CD4-positive, alpha-beta T cell treated with Interferon gamma for 1 hour (primary cell): Measurements from ENCODE around the gene ELOVL4.

ENCODE experiments used
- DNase-seq: peaks from one replicate; pipeline ENCODE4 v3.0.0-alpha.2; 2020

Gene ELOVL4

GRCh38 chr6:79909517-79909916, 37.8 kb downstream of the ELOVL4 start:
- no peak for DNase-seq

GRCh38 chr6:79902046-79902445, 45.3 kb downstream of the ELOVL4 start:
- DNase-seq: no peak

GRCh38 chr6:79898076-79898475, 49.3 kb downstream of the ELOVL4 start:
- no peak for DNase-seq

- no peak for DNase-seq
These were observed 51.3 kb downstream of the ELOVL4 start for GRCh38 chr6:79896075-79896449.

- DNase-seq: no peak
These were observed 51.8 kb downstream of the ELOVL4 start for GRCh38 chr6:79895382-79896074.

- no peak for DNase-seq
These were observed 52.4 kb downstream of the ELOVL4 start for GRCh38 chr6:79894939-79895338.

- no peak for DNase-seq
These were observed 58.8 kb downstream of the ELOVL4 start for GRCh38 chr6:79888587-79888986.

- no peak for DNase-seq
These were observed 69.1 kb downstream of the ELOVL4 start for GRCh38 chr6:79878142-79878748.

- no peak for DNase-seq
These were observed 72.7 kb downstream of the ELOVL4 start for GRCh38 chr6:79874531-79875134.

- no peak for DNase-seq
These were observed 74.4 kb downstream of the ELOVL4 start for GRCh38 chr6:79872986-79873385.

- no peak for DNase-seq
These were observed 75.0 kb downstream of the ELOVL4 start for GRCh38 chr6:79872303-79872702.

- DNase-seq: peak; percentile 71
These were observed 77.7 kb downstream of the ELOVL4 start for GRCh38 chr6:79869600-79870084.

GRCh38 chr6:79869184-79869583, 78.2 kb downstream of the ELOVL4 start:
- no peak for DNase-seq

- DNase-seq: no peak
These were observed 79.1 kb downstream of the ELOVL4 start for GRCh38 chr6:79868098-79868722.
